Left ventricle myocardium inferior (tissue), 1 donor: ENCODE data around the gene XKR7. TPM values are rescaled to one million over a fixed set of nuclear protein-coding genes. Genes with fewer than 3 reads are reported as not detected.
A peak's percentile ranks its signal among the peaks of the same experiment; 100 is the strongest.

Experiments used
- DNase-seq: peaks from one replicate; pipeline ENCODE4 v3.0.0-alpha.2; 2020
- H3K27ac ChIP-seq: fragments of 200-600 bp; replicated peaks from 2 replicates; pipeline ENCODE4 v1.8.0; 2021
- H3K27me3 ChIP-seq: fragments of 200-600 bp; 2 replicates; pipeline ENCODE4 v1.8.0; 2021; ENCODE audit warnings: low read depth
- H3K36me3 ChIP-seq: fragments of 200-600 bp; 2 replicates; pipeline ENCODE4 v1.8.0; 2021
- H3K4me1 ChIP-seq: fragments of 200-600 bp; 2 replicates; pipeline ENCODE4 v1.8.0; 2021
- H3K4me3 ChIP-seq: fragments of 200-600 bp; 2 replicates; pipeline ENCODE4 v1.8.0; 2021; ENCODE audit warnings: mild to moderate bottlenecking, moderate library complexity
- H3K9me3 ChIP-seq: fragments of 200-600 bp; replicated peaks from 2 replicates; pipeline ENCODE4 v1.8.0; 2021
- CTCF ChIP-seq: fragments of 200-600 bp; IDR thresholded peaks from 2 replicates; pipeline ENCODE4 v1.8.0; 2021; ENCODE audit warnings: antibody characterized with exemption, mild to moderate bottlenecking, borderline replicate concordance
- intact Hi-C: fragments of 100-400 bp; cut with micrococcal nuclease; formaldehyde crosslinking; loops from one replicate; pipeline ENCODE4 v1.11.0; 2022
- total RNA-seq: library from RNA; stranded (reverse); fragmentation: NEBNext Ultra II Directional; extraction: Animal tissue kit (Norgen Biotek cat#: 25700); gene quantifications from one replicate; pipeline ENCODE4 v1.2.1, GENCODE V29; 2021
- donor health status: DM: no; HTN: yes; CAD: no; lungs with severe emphysema.

Gene XKR7
- total RNA-seq, 1 donor from 2014 or later, result not detected

GRCh38 chr20:31998246-31998645 is 30.3 kb downstream of the XKR7 start:
- Histone ChIP-seq H3K27ac (no peak overlapping the region), H3K4me1 (peaks cover 5% of the 10 kb centered on the region), H3K27me3 (peaks cover 43% of the 10 kb centered on the region), H3K36me3 (no peaks in the 10 kb centered on the region), H3K9me3 (no peaks in the 10 kb centered on the region), H3K4me3 (no peak overlapping the region)
- DNase-seq, result no peak
- intact Hi-C loops, result no loop called here
- TF ChIP-seq CTCF, result no peak

DNA sequence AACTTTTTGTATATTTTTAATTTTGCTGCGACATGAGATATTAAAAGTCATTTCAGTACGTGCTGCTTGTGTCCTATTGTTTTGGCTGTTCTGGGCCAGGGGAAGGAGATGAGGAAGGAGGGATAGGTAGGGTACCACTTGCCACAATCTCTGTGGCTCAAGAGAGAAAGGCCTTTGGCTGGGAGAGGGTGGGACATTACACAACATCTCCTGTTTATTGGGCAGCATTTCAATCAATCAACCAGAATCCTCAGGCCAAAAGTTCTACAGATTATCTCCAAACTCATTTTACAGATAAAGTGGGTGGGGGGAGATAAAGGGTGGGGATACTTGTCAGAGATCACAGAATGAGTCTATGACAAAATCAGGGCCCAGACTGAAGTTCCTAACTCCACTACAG is 35.4 kb downstream of the XKR7 start:
- Histone ChIP-seq H3K4me1 (peaks cover 32% of the 10 kb centered on the region), H3K4me3 (no peak overlapping the region), H3K27ac (no peak overlapping the region), H3K36me3 (no peaks in the 10 kb centered on the region), H3K9me3 (no peaks in the 10 kb centered on the region), H3K27me3 (no peaks in the 10 kb centered on the region)
- DNase-seq, result no peak
- TF ChIP-seq CTCF, result no peak
- intact Hi-C loops, result no loop called here

- no peaks in the 10 kb centered on the region for H3K36me3 ChIP-seq
- no peak for DNase-seq
- no peak overlapping the region for H3K4me3 ChIP-seq
- no peaks in the 10 kb centered on the region for H3K9me3 ChIP-seq
- TF ChIP-seq CTCF, result no peak
- intact Hi-C loops, result no loop called here
- peaks cover 49% of the 10 kb centered on the region for H3K4me1 ChIP-seq
- peak overlapping the region; percentile 89 for H3K27ac ChIP-seq
- H3K27me3 ChIP-seq, result no peaks in the 10 kb centered on the region
Observed at GRCh38 chr20:32004963-32005362, 37.0 kb downstream of the XKR7 start.

DNA sequence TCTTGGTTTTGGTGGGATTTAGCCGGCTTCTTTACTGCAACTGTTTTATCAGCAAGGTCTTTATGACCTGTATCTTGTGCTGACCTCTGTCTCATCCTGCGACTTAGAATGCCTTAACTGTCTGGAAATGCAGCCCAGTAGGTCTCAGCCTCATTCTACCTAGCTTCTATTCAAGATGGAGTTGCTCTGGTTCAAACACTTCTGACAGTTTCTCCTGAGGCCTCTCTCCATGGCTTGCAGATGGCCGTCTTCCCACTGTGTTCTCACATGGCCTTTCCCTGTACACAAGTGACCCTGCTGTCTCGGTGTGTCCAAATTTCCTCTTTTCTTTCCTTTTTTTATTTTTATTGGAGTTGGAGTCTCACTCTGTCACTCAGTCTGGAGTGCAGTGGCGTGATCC is 38.1 kb downstream of the XKR7 start:
- H3K4me1 ChIP-seq, result peaks cover 49% of the 10 kb centered on the region
- H3K9me3 ChIP-seq, result no peaks in the 10 kb centered on the region
- TF ChIP-seq CTCF, result no peak
- no peak overlapping the region for H3K4me3 ChIP-seq
- H3K27ac ChIP-seq, result peak overlapping the region; percentile 89
- no peak for DNase-seq
- H3K27me3 ChIP-seq, result peaks cover 9% of the 10 kb centered on the region
- intact Hi-C loops, result no loop called here
- H3K36me3 ChIP-seq, result no peaks in the 10 kb centered on the region

GRCh38 chr20:32006841-32007786 is 39.2 kb downstream of the XKR7 start:
- peaks cover 19% of the 10 kb centered on the region for H3K27me3 ChIP-seq
- H3K4me1 ChIP-seq, result peaks cover 50% of the 10 kb centered on the region
- H3K36me3 ChIP-seq, result no peaks in the 10 kb centered on the region
- intact Hi-C loops, result no loop called here
- no peak for DNase-seq
- no peaks in the 10 kb centered on the region for H3K9me3 ChIP-seq
- TF ChIP-seq CTCF, result no peak
- no peak overlapping the region for H3K4me3 ChIP-seq
- H3K27ac ChIP-seq, result peak overlapping the region; percentile 89
